Gastroesophageal sphincter (tissue), 4 donors: ENCODE results near the gene CDK11B. TPM values are rescaled to one million over a fixed set of nuclear protein-coding genes. Genes with fewer than 3 reads are reported as not detected.
A peak's percentile ranks its signal among the peaks of the same experiment; 100 is the strongest.

Experiments
- ATAC-seq: fragments of 150-250 bp; one replicate; pipeline ENCODE4 v1.9.1; 2016; ENCODE audit warnings: mild to moderate bottlenecking, moderate library complexity
- H3K27ac ChIP-seq, 4 donors: fragments of 200-600 bp; sonication (generic) in 3 of 4; 1 replicate in 3 of 4; 2 replicates in 1 of 4; pipeline ENCODE4 v1.5.1; 2016 to 2019
- H3K27me3 ChIP-seq: fragments of 200-600 bp; sonication (generic); one replicate; pipeline ENCODE4 v1.5.1; 2019
- H3K36me3 ChIP-seq, 2 donors: fragments of 200-600 bp; sonication (generic); one replicate each; pipeline ENCODE4 v1.5.1; 2019; ENCODE audit warnings: control low read depth in 1 of 2
- H3K4me1 ChIP-seq, 3 donors: fragments of 200-600 bp; sonication (generic); 1 replicate in 2 of 3; 2 replicates in 1 of 3; pipeline ENCODE4 v1.5.1; 2016 to 2019; ENCODE audit warnings: control low read depth in 2 of 3
- H3K4me3 ChIP-seq, 2 donors: fragments of 200-600 bp; sonication (generic); one replicate each; pipeline ENCODE4 v1.5.1; 2019; ENCODE audit warnings: mild to moderate bottlenecking in 1 of 2, moderate library complexity in 1 of 2
- H3K9me3 ChIP-seq, 3 donors: fragments of 200-600 bp; sonication (generic); one replicate each; pipeline ENCODE4 v1.5.1; 2017 to 2019; ENCODE audit warnings: control low read depth in 2 of 3
- EP300 ChIP-seq: sonication (generic); formaldehyde crosslinking; IDR thresholded peaks from one replicate; pipeline ENCODE4 v1.6.1; 2017; ENCODE audit warnings: antibody characterized with exemption, mild to moderate bottlenecking
- POLR2A ChIP-seq, 2 donors: fragments of 450-650 bp; IDR thresholded peaks; one replicate each; pipeline ENCODE4 v1.6.1; 2017; ENCODE audit warnings: antibody characterized with exemption in 2 of 2, mild to moderate bottlenecking in 2 of 2, moderate library complexity in 1 of 2
- POLR2AphosphoS5 ChIP-seq: sonication (generic); formaldehyde crosslinking; IDR thresholded peaks from one replicate; pipeline ENCODE4 v1.6.1; 2017; ENCODE audit warnings: antibody characterized with exemption
- WGBS, 2 donors: methylation state at CpG; one replicate each; pipeline ENCODE4 v1.1.5; 2018; ENCODE audit warnings: low coverage in 1 of 2; 5-methylcytosine and 5-hydroxymethylcytosine counted together
- total RNA-seq, 4 donors: library from RNA; depleted of rRNA; stranded (reverse); fragments of >200 nt; gene quantifications; one replicate each; pipeline ENCODE4 v1.1.0, GENCODE V29; 2016
- TF ChIP-seq, protein P1 (sequence below), 4 experiments: fragments of 200-600 bp in 2 of 4; fragments of 450-650 bp in 2 of 4; sonication (generic) in 1 of 4; IDR thresholded peaks; one replicate each; pipeline ENCODE4 v1.5.1; 2017 to 2019; ENCODE audit warnings: antibody characterized with exemption in 4 of 4, mild to moderate bottlenecking in 2 of 4, moderate library complexity in 2 of 4

The CDK11B gene
- total RNA-seq, 4 donors from 2014 or later: 19.2 to 59.3 (median 25.4) TPM

DNA sequence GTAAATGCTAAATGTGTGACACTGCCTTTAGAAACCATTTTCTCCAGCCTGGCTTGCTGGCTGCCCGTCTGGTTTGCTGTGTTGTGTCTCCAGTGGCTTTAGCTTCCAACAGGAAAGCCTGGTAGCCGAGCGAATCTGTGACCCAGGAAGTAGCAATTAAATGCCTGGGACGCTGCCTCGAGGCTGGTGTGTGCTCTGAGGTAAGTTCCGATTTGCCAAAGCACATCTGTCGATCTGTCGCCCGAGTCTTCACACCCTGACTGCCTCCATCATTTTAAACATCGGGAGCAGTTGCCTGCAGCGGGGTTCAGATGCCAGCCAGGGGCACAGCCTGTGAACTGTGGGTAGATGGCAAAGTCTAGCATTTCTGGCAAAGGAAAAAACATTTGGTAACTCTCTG, 41.3 kb downstream of the CDK11B start:
- H3K4me1 ChIP-seq: peaks cover 0 to 69% (median 22%) of the 10 kb centered on the region in 3 donors
- H3K9me3 ChIP-seq: no peaks in the 10 kb centered on the region
- no peak overlapping the region for H3K4me3 ChIP-seq
- TF ChIP-seq EP300 (no peak), POLR2A (IDR thresholded peaks at IDR 0.05) (no peak), POLR2AphosphoS5 (no peak)
- TF ChIP-seq, protein P1, sequence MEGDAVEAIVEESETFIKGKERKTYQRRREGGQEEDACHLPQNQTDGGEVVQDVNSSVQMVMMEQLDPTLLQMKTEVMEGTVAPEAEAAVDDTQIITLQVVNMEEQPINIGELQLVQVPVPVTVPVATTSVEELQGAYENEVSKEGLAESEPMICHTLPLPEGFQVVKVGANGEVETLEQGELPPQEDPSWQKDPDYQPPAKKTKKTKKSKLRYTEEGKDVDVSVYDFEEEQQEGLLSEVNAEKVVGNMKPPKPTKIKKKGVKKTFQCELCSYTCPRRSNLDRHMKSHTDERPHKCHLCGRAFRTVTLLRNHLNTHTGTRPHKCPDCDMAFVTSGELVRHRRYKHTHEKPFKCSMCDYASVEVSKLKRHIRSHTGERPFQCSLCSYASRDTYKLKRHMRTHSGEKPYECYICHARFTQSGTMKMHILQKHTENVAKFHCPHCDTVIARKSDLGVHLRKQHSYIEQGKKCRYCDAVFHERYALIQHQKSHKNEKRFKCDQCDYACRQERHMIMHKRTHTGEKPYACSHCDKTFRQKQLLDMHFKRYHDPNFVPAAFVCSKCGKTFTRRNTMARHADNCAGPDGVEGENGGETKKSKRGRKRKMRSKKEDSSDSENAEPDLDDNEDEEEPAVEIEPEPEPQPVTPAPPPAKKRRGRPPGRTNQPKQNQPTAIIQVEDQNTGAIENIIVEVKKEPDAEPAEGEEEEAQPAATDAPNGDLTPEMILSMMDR (IDR thresholded peaks at IDR 0.05): no peak
- no peak for ATAC-seq
- no peaks in the 10 kb centered on the region for H3K27me3 ChIP-seq
- no peak overlapping the region for H3K27ac ChIP-seq
- H3K36me3 ChIP-seq: peaks cover 0 to 25% of the 10 kb centered on the region in 2 donors
- 92% methylated on average over 4 of the region's 11 CpGs; no CpG with 5 or more reads in 1 of the 2 donors for WGBS, 2 donors

DNA sequence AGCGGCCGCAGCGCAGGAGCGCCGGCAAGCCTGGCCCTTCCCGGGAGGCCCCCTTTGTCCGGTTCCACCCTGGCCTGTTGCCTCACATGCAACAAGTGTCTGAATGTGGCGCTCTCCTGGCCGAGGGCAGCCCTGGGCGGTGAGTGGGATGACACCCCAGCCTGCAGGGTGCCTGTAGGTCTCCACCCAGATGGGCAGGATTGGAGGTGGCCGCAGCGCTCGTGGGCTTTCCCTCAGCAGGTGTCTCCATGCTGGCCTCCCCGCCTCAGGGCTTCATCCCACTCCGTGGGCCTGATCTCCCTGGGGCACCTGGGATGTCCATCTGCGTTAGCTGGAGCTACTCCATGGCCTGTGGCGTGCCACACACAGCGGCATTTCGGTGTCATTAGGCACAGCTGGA, 42.0 kb downstream of the CDK11B start:
- WGBS, 2 donors: 75 to 88% methylated on average over 2 to 6 of the region's 19 CpGs

DNA sequence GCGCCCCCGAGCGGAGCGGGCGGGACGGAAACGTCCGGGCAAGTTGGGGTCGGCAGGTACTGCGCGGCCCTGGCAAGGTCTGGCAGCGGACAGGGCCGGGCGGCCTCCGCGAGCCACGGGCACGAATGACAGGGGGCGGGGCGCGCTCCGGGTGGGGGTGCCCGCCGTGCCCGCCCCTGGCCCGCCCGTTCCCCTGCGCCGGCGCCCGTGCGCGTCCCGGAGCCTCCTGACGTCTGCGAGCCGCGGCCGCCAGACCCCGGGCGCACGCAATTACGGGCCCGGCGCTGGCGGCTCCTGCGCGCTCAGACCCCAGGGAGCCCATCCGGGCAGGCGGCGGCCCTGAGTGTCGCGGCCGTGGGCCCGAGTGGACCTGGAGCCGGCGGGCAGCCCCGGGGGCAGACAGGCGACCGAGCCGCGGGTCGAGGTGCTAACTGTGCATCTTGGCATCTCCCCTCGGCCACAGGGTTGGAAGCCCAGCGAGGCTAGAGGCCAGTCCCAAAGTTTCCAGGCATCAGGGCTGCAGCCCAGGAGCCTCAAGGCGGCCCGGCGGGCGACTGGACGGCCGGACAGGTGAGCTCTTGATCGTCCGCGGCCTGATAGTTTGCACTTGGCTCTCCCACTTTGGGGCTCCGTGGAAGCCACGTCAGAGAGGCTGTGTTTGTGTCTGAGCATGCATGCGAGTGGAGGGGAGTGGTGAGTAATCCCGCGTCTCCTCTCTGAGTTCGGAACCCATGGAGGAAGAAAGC, 42.6 kb downstream of the CDK11B start:
- Histone ChIP-seq H3K9me3 (no peaks in the 10 kb centered on the region), H3K36me3 (peaks cover 0 to 25% of the 10 kb centered on the region in 2 donors), H3K27me3 (no peaks in the 10 kb centered on the region), H3K4me1 (peaks cover 0 to 56% (median 22%) of the 10 kb centered on the region in 3 donors), H3K4me3 (peak overlapping the region; percentile 70 to 85), H3K27ac (peak overlapping the region; percentile 91 to 100 (median 100))
- ATAC-seq: peak; percentile 25
- TF ChIP-seq EP300: no peak
- no peak for TF ChIP-seq POLR2A (IDR thresholded peaks at IDR 0.05)
- TF ChIP-seq, protein P1 (IDR thresholded peaks at IDR 0.05): no peak
- TF ChIP-seq POLR2AphosphoS5: no peak
- WGBS, 2 donors: 44% methylated on average over 3 of the region's 80 CpGs; no CpG with 5 or more reads in 1 of the 2 donors

More for the DNA sequence above, 42.0 kb downstream of the CDK11B start:
- Histone ChIP-seq H3K27ac (peak overlapping the region in 1 of 4 donors; percentile 100), H3K4me3 (peak overlapping the region; percentile 70 to 85), H3K36me3 (peaks cover 0 to 25% of the 10 kb centered on the region in 2 donors), H3K9me3 (no peaks in the 10 kb centered on the region), H3K27me3 (no peaks in the 10 kb centered on the region), H3K4me1 (peaks cover 0 to 62% (median 22%) of the 10 kb centered on the region in 3 donors)
- no peak for ATAC-seq
- TF ChIP-seq, protein P1 (IDR thresholded peaks at IDR 0.05): no peak
- no peak for TF ChIP-seq POLR2AphosphoS5
- no peak for TF ChIP-seq EP300
- TF ChIP-seq POLR2A (IDR thresholded peaks at IDR 0.05): no peak

DNA sequence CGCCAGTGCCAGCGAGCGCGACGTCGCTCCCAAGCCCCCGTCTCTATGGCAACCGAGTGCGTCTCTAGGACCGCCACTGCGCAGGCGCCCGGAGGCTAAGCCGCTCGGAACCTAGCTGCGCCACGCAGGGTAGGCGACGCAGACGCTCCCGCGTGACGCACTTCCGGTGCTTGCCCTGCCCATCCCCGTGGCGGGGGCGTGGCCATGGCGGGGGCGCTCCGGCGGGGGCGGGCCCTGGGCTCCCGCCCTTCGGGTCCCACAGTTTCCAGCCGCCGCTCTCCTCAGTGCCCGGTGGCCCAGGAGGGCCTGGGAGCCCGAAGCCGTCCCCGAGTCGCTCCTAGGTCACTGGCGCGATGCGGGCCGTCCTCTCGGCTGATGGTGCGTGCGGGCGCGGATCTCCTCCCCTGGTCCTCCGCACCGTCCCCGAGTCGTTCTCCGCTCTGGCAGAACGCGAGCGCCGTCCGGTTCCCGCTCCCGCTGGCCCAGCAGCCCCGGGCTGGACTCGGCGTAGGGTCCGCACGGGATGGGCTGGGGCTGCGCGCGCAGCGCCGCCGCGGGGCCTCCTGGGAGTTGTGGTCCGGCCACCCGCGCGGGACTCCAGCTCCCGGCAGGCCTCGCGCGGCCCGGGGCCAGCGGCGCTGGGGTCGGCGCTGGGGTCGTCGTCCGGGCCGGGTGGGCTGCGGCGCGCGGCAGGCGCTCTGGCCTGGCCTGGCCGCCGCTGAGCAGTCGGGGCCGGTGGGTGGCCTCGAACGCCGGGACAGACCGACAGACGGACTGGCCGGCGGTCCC, 43.4 kb downstream of the CDK11B start, which contains the start of gene MIB2:
MIB2 (plus strand) TSS at position 245 of the 789 bp plus-strand sequence. CDS start 7,953 bp downstream, outside the sequence.
- H3K36me3 ChIP-seq: peaks cover 0 to 25% of the 10 kb centered on the region in 2 donors
- peak; percentile 95 for ATAC-seq
- TF ChIP-seq POLR2A (IDR thresholded peaks at IDR 0.05) (peak; percentile 74 to 80), EP300 (no peak), POLR2AphosphoS5 (peak; percentile 72)
- TF ChIP-seq, protein P1 (IDR thresholded peaks at IDR 0.05): no peak

More for the DNA sequence above, 43.4 kb downstream of the CDK11B start, which contains the start of gene MIB2:
- Histone ChIP-seq H3K9me3 (no peaks in the 10 kb centered on the region), H3K27ac (peak within 1 kb of the TSS; percentile 91 to 100 (median 100)), H3K4me1 (peaks cover 0 to 51% (median 22%) of the 10 kb centered on the region in 3 donors), H3K4me3 (peak within 1 kb of the TSS; percentile 70 to 85), H3K27me3 (no peaks in the 10 kb centered on the region)
- WGBS, 2 donors: no CpG with 5 or more reads among the region's 107 CpGs
